GM18867 (cell line): Measurements from ENCODE around the gene ZNF169.
A peak's percentile ranks its signal among the peaks of the same experiment; 100 is the strongest.
"Not testable (repeated sequence)": the region's sequence is repeated elsewhere in the genome, so short reads cannot be mapped to it uniquely, and the experiment has no call there.

Source experiments
- ATAC-seq: cut with Tn5 transposase; IDR thresholded peaks from one replicate; pipeline ENCODE4 v1.9.1; 2021; ENCODE audit warnings: mild to moderate bottlenecking, moderate library complexity; ENCODE audit not compliant: unreplicated experiment

The ZNF169 gene

GRCh38 chr9:94286116-94286515 lies 27.0 kb downstream of the ZNF169 start:
- ATAC-seq, result no peak

GRCh38 chr9:94287877-94288513 lies 28.9 kb downstream of the ZNF169 start:
- no peak for ATAC-seq

- ATAC-seq, result no peak
Observed at GRCh38 chr9:94289691-94290090, 30.6 kb downstream of the ZNF169 start.

GRCh38 chr9:94298949-94299599 lies 40.0 kb downstream of the ZNF169 start:
- ATAC-seq, result no peak

GRCh38 chr9:94300470-94301301 lies 41.6 kb downstream of the ZNF169 start:
- no peak for ATAC-seq

- no peak for ATAC-seq
Observed at GRCh38 chr9:94301583-94301982, 42.5 kb downstream of the ZNF169 start.

GRCh38 chr9:94302426-94302825 lies 43.3 kb downstream of the ZNF169 start:
- ATAC-seq, result no peak

GRCh38 chr9:94303321-94303720 lies 44.2 kb downstream of the ZNF169 start:
- no peak for ATAC-seq

GRCh38 chr9:94315034-94315984 lies 56.2 kb downstream of the ZNF169 start:
- ATAC-seq, result not testable (repeated sequence)

- peak; percentile 81 for ATAC-seq
Observed at GRCh38 chr9:94316236-94316635, 57.1 kb downstream of the ZNF169 start.

- ATAC-seq, result not testable (repeated sequence)
Observed at GRCh38 chr9:94317949-94318657, 59.0 kb downstream of the ZNF169 start.

GRCh38 chr9:94322342-94322940 lies 63.3 kb downstream of the ZNF169 start:
- ATAC-seq, result not testable (repeated sequence)

- not testable (repeated sequence) for ATAC-seq
Observed at GRCh38 chr9:94323153-94323798, 64.2 kb downstream of the ZNF169 start.

GRCh38 chr9:94325583-94325982 lies 66.5 kb downstream of the ZNF169 start:
- not testable (repeated sequence) for ATAC-seq

GRCh38 chr9:94328544-94328943 lies 69.4 kb downstream of the ZNF169 start, which contains the start of gene NUTM2F:
NUTM2F (minus strand) TSS chr9:94328644; CDS start chr9:94328623, 21 bp downstream.
- not testable (repeated sequence) for ATAC-seq

- ATAC-seq, result not testable (repeated sequence)
Observed at GRCh38 chr9:94336445-94336844, 77.3 kb downstream of the ZNF169 start.

GRCh38 chr9:94338723-94339122 lies 79.6 kb downstream of the ZNF169 start:
- ATAC-seq, result not testable (repeated sequence)

- not testable (repeated sequence) for ATAC-seq
Observed at GRCh38 chr9:94339657-94340056, 80.6 kb downstream of the ZNF169 start.

- ATAC-seq, result not testable (repeated sequence)
Observed at GRCh38 chr9:94340750-94341149, 81.7 kb downstream of the ZNF169 start.
